Subcutaneous abdominal adipose tissue (tissue), 5 donors: ENCODE data around the gene C11orf52.
A peak's percentile ranks its signal among the peaks of the same experiment; 100 is the strongest.
"Not testable (repeated sequence)": the region's sequence is repeated elsewhere in the genome, so short reads cannot be mapped to it uniquely, and the experiment has no call there.

Experiments used
- H3K27ac ChIP-seq: one replicate; pipeline ENCODE4 v1.7.0; 2013; ENCODE audit warnings: low read depth, mild to moderate bottlenecking, inconsistent platforms, low read length, moderate library complexity
- H3K27me3 ChIP-seq, 5 donors: one replicate each; pipeline ENCODE4 v1.7.0; 2013; ENCODE audit warnings: low read length in 5 of 5, inconsistent platforms in 1 of 5; ENCODE audit not compliant: control insufficient read depth in 5 of 5, insufficient read depth in 4 of 5
- H3K36me3 ChIP-seq, 5 donors: one replicate each; pipeline ENCODE4 v1.7.0; 2013; ENCODE audit warnings: low read length in 5 of 5; ENCODE audit not compliant: control insufficient read depth in 5 of 5, insufficient read depth in 5 of 5
- H3K4me1 ChIP-seq, 5 donors: one replicate each; pipeline ENCODE4 v1.7.0; 2013; ENCODE audit warnings: low read length in 5 of 5, mild to moderate bottlenecking in 3 of 5, moderate library complexity in 1 of 5; ENCODE audit not compliant: control insufficient read depth in 5 of 5, insufficient read depth in 5 of 5
- H3K4me3 ChIP-seq, 5 donors: one replicate each; pipeline ENCODE4 v1.7.0; 2013; ENCODE audit warnings: low read length in 5 of 5, low read depth in 1 of 5
- H3K9ac ChIP-seq, 5 donors: one replicate each; pipeline ENCODE4 v1.7.0; 2013; ENCODE audit warnings: low read length in 5 of 5, mild to moderate bottlenecking in 4 of 5, moderate library complexity in 3 of 5
- H3K9me3 ChIP-seq, 5 donors: one replicate each; pipeline ENCODE4 v1.7.0; 2013; ENCODE audit warnings: low read length in 5 of 5; ENCODE audit not compliant: control insufficient read depth in 5 of 5
- donor health status: healthy.
- donor health status: healthy.
- donor health status: healthy.
- donor health status: healthy.
- donor health status: healthy.

Gene C11orf52

GRCh38 chr11:111923351-111923788, 4.7 kb downstream of the C11orf52 start:
- no peaks in the 10 kb centered on the region for H3K9me3 ChIP-seq
- peak overlapping the region; percentile 94 for H3K27ac ChIP-seq
- H3K4me1 ChIP-seq, result peaks cover 8 to 57% (median 47%) of the 10 kb centered on the region in 5 donors
- no peaks in the 10 kb centered on the region for H3K36me3 ChIP-seq
- peak overlapping the region in 4 of 5 donors; percentile 1 to 43 (median 30) for H3K4me3 ChIP-seq
- H3K27me3 ChIP-seq, result no peaks in the 10 kb centered on the region
- peak overlapping the region; percentile 49 to 87 (median 64) for H3K9ac ChIP-seq

GRCh38 chr11:111923951-111924350, 5.2 kb downstream of the C11orf52 start:
- Histone ChIP-seq H3K4me3 (peak overlapping the region in 1 of 5 donors; percentile 21), H3K27me3 (no peaks in the 10 kb centered on the region), H3K9ac (peak overlapping the region; percentile 49 to 87 (median 64)), H3K36me3 (no peaks in the 10 kb centered on the region), H3K9me3 (no peaks in the 10 kb centered on the region), H3K27ac (peak overlapping the region; percentile 94), H3K4me1 (peaks cover 8 to 52% (median 42%) of the 10 kb centered on the region in 5 donors)

- H3K27me3 ChIP-seq, result no peaks in the 10 kb centered on the region
- H3K27ac ChIP-seq, result peak overlapping the region; percentile 94
- H3K9ac ChIP-seq, result peak overlapping the region in 1 of 5 donors; percentile 44
- no peaks in the 10 kb centered on the region for H3K9me3 ChIP-seq
- peak overlapping the region in 4 of 5 donors; percentile 65 to 73 (median 69) for H3K4me3 ChIP-seq
- peaks cover 8 to 51% (median 41%) of the 10 kb centered on the region in 5 donors for H3K4me1 ChIP-seq
- no peaks in the 10 kb centered on the region for H3K36me3 ChIP-seq
Measured at GRCh38 chr11:111925953-111926352, 7.2 kb downstream of the C11orf52 start.

GRCh38 chr11:111926505-111927391, 8.0 kb downstream of the C11orf52 start:
- H3K9ac ChIP-seq, result peak overlapping the region in 4 of 5 donors; percentile 44 to 76 (median 69)
- peak overlapping the region; percentile 94 for H3K27ac ChIP-seq
- no peaks in the 10 kb centered on the region for H3K9me3 ChIP-seq
- no peaks in the 10 kb centered on the region for H3K27me3 ChIP-seq
- H3K4me1 ChIP-seq, result peaks cover 8 to 51% (median 41%) of the 10 kb centered on the region in 5 donors
- H3K4me3 ChIP-seq, result peak overlapping the region; percentile 65 to 81 (median 71)
- H3K36me3 ChIP-seq, result no peaks in the 10 kb centered on the region

GRCh38 chr11:111930472-111930871, 11.8 kb downstream of the C11orf52 start:
- Histone ChIP-seq H3K9me3 (no peaks in the 10 kb centered on the region), H3K4me3 (no peak overlapping the region), H3K9ac (no peak overlapping the region), H3K27me3 (no peaks in the 10 kb centered on the region), H3K4me1 (peaks cover 5 to 36% (median 28%) of the 10 kb centered on the region in 5 donors), H3K27ac (no peak overlapping the region), H3K36me3 (no peaks in the 10 kb centered on the region)

GRCh38 chr11:111932611-111932950, 13.9 kb downstream of the C11orf52 start:
- H3K27ac ChIP-seq, result peak overlapping the region; percentile 92
- H3K4me1 ChIP-seq, result peaks cover 5 to 40% (median 33%) of the 10 kb centered on the region in 5 donors
- H3K9ac ChIP-seq, result no peak overlapping the region
- no peaks in the 10 kb centered on the region for H3K9me3 ChIP-seq
- H3K27me3 ChIP-seq, result peaks cover 0 to 3% (median 0%) of the 10 kb centered on the region in 5 donors
- no peak overlapping the region for H3K4me3 ChIP-seq
- H3K36me3 ChIP-seq, result no peaks in the 10 kb centered on the region

- H3K27ac ChIP-seq, result peak overlapping the region; percentile 92
- not testable (repeated sequence) for H3K36me3 ChIP-seq, H3K4me3 ChIP-seq, H3K9me3 ChIP-seq, H3K27me3 ChIP-seq, H3K9ac ChIP-seq
- H3K4me1 ChIP-seq, result peaks cover 5 to 46% (median 39%) of the 10 kb centered on the region in 5 donors
Measured at GRCh38 chr11:111933176-111933575, 14.5 kb downstream of the C11orf52 start.

GRCh38 chr11:111933872-111934271, 15.2 kb downstream of the C11orf52 start:
- Histone ChIP-seq H3K9ac (peak overlapping the region in 1 of 5 donors; percentile 63), H3K9me3 (no peaks in the 10 kb centered on the region), H3K36me3 (no peaks in the 10 kb centered on the region), H3K4me1 (peaks cover 5 to 52% (median 46%) of the 10 kb centered on the region in 5 donors), H3K27me3 (peaks cover 0 to 3% (median 0%) of the 10 kb centered on the region in 5 donors), H3K4me3 (no peak overlapping the region), H3K27ac (peak overlapping the region; percentile 92)

GRCh38 chr11:111934306-111934705, 15.6 kb downstream of the C11orf52 start:
- peak overlapping the region in 1 of 5 donors; percentile 63 for H3K9ac ChIP-seq
- peak overlapping the region; percentile 92 for H3K27ac ChIP-seq
- H3K4me1 ChIP-seq, result peaks cover 5 to 54% (median 49%) of the 10 kb centered on the region in 5 donors
- H3K4me3 ChIP-seq, result no peak overlapping the region
- H3K9me3 ChIP-seq, result no peaks in the 10 kb centered on the region
- peaks cover 0 to 3% (median 0%) of the 10 kb centered on the region in 5 donors for H3K27me3 ChIP-seq
- no peaks in the 10 kb centered on the region for H3K36me3 ChIP-seq
